ENCODE measurements around the gene SGSH.
A peak's percentile ranks its signal among the peaks of the same experiment; 100 is the strongest.

The SGSH gene

DNA sequence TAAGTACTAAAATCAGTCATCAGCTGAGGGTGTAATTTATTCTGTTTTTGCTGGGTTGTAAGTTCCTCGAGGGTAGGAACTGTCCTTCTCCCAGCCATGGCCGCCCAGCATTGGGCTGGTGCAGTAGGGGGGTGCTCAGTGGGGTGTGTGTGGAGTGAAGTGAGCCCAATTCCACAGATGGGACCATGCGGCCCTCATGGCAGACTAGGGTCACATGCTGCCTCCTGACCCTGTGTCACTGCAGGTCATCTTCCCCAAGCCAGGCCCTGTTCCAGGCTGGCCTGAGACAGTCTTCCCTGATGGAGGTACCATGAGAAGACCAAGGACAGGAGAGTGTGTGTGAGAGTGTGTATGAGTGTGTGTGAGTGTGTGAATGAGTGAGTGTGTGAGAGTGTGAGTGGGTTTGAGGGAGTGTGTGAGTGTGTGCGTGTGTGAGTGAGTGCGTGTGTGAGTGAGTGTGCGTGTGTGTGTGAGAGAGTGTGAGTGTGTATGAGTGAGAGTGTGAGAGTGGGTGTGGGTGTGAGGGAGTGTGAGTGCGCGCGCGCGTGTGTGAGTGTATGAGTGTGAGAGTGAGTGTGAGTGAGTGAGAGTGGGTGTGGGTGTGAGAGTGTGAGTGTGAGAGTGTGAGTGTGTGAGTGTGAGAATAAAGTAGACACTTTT lies 3.8 kb upstream of the SGSH start:
- no peak for DNase-seq

DNA sequence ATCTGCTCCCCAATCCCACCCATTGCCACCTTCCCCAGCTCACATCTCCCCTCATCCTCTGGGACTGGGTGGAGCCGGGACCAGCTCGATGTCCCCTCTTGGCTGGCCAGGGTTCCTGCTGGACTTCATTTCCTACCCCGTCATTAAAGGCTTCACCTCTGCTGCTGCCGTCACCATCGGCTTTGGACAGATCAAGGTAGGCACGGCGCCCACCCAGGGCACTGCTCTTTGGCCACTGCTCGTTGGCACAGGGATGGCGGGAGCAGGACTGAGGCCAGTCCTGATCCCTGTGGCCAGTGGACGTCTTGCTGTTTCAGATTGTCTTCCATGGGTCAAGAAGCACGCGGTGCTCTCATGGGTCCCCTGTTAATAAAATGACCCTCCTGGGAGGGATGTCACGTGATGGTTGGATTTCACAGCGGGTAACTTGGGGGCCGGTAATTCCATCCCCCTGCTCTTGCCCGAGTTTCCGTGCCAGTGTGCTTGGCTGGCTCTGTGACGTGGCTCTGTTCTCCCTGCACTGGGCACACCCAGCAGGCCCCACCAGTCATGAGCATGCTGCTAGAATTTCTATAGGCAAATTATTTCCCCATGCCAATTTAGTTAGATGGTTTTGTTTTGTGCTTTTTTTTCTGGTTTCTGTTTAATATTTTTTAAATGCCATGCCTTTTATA lies 3.1 kb upstream of the SGSH start:
- DNase-seq, result no peak

GRCh38 chr17:80222376-80223141 lies 2.4 kb upstream of the SGSH start:
- DNase-seq, result no peak

- DNase-seq, result no peak
These were observed 1.4 kb upstream of the SGSH start for GRCh38 chr17:80221351-80222105.

- DNase-seq, result peak; percentile 57
These were observed 643 bp upstream of the SGSH start for GRCh38 chr17:80220736-80221215.

DNA sequence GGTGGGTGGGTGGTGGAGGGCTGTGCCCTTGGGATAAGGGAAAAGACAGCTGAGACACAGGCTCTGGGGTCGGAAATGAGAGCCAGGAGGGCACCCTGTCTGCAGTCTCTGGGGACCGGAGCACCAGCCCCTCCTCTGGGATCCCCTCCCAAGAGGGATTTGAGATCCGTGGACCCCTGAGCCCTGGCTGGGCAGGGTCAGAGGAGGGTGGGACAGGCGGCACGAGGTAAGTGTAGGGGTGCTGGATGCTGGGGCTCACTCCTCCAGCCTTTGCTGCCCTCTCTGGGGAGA lies 425 bp downstream of the SGSH start:
- DNase-seq, result no peak

DNA sequence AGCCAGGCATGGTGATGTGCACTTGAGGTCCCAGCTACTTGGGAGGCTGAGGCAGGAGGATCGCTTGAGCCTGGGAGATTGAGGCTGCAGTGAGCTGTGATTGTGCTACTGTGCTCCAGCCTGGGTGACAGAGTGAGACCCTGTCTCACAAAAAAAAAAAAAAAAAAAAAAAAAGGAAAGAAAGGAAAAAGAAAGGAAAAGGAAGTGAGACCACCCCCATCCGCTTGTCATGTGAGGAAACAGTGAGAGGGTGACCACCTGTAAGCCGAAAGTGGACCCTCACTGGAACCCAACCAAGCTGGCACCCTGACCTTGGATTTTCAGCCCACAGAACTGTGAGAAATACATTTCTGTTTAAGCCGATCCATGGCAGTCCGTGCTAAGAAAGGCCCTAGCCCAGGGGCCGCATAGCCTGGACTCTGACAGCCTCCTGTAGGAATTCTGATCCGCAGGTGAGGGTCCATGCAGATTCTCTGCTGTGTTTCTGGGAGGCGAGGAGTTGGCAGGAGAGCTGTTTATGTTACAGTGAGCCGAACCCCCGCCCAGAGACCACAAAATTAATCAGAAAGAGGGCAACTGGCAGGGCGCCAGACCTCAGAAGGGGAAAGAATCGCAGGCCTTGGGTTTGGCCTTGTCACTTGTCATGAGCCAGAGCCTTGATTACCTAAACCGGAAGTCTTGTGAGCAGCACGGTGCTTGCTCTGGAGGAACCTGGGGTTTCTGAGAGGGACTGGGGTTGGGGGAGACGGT lies 945 bp downstream of the SGSH start:
- no peak for DNase-seq

DNA sequence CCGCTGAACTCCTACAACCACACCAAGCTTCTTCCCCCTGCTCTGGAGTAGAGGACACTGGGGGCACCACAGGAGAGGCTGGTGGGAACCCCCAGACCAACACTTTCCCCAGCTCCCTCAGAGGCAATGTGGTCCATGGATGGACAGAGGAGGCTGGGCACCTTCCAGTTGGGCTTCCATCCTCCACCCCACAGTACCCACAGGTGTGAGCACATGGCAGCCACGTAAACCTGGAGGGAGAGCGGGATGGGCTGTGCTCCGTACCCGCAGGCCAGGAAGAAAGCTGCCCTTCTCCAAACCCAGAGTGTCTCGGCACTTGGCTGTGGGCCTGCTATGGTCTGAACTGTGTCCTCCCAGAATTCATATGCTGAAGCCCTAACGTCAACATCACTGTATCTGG lies 1.7 kb downstream of the SGSH start:
- DNase-seq, result no peak

DNA sequence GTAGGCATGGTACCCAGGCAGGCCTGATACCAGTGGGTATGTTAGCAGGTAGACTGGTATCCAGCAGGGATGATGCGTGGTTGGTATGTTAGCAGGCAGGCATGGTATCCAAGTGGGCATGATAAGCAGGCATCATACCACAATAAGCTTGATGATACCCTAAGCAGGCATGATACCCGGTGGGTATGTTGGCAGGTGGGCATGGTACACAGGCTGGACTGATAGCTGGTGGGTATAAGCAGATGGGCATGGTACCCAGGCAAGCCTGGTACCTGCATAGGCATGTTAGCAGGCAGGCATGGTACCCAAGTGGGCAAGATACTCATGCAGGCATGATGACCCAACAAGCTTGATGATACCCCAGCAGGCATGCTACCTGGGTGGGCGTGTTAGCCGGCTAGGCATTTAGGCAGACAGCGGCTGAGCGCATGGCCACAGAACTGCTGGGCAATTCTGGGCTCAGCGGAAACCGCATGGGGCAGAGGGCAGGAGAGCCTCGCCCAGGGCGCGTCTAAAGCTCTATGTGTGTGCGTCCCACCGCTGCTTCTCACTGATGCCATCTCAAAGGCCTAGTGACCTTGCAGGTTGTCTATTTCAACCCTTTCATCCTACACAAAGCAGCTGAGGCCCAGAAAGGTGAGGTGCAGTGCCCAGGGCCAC lies 2.3 kb downstream of the SGSH start:
- no peak for DNase-seq

- DNase-seq, result no peak
These were observed 3.4 kb downstream of the SGSH start for GRCh38 chr17:80216473-80217456.

DNA sequence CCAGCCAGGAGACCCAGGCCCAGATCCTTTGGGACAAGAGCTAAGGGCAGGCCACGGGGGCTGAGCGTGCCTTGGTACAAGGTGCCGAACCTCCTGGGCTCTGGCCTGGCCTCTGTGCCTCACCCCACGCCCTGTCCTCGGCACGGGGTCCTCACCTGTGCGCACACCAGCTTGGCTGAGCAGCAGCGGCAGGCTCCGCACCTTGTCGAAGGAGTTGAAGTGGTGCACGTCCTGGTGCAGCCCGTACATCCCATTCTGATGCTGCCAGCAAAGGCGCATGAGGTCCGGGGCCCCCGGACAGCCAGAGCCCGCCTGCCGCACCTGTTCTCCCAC lies 5.3 kb downstream of the SGSH start:
- no peak for DNase-seq

- no peak for DNase-seq
These were observed 5.9 kb downstream of the SGSH start for GRCh38 chr17:80214012-80214877.

GRCh38 chr17:80213643-80213975 lies 6.5 kb downstream of the SGSH start:
- DNase-seq, result no peak

DNA sequence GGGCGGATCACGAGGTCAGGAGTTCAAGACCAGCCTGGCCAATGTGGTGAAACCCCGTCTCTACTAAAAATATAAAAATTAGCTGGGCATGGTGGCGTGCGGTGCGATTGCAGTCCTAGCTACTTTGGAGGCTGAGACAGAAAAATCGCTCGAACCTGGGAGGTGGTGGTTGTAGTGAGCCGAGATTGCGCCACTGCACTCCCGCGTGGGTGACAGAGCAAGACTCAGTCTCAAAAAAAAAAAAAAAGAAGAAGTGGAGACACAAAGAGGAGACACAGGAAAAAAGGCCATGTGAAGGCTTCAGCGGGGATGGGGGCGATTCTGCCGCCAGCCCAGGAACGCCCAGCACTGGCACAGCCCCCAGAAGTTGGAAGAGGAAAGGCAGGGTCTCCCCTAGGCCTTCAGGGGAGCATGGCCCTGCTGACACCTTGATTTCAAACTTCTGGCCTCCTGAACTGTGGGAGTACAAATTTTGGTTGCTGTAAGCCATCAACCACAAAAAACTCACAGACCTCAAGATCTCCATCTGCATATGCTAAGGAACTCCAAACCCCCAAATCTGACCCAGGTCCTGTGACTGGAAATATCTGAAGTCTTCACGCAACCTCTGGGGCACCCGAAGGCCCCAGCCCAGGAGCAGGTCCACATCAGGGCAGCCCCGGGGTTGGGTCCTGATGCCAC lies 7.0 kb downstream of the SGSH start:
- DNase-seq, result no peak

DNA sequence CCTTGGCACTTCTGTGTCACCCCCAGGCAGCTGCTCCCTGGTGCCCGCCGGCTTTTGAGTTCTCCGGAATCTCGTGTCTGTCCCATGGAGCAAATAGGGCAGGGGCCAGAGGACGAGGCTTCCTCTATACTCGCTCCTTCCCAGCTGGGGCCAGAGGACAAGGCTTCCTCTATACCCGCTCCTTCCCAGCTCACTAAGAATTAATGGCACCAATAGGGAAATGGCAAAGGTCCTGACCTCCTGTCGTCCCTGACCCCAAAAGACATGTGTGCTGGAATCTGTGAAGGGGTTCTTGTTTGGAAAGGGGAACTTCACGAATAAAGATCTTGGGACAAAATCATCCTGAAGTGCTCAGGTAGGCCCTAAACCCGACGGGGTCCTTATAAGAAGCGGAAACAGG lies 7.6 kb downstream of the SGSH start:
- no peak for DNase-seq

DNA sequence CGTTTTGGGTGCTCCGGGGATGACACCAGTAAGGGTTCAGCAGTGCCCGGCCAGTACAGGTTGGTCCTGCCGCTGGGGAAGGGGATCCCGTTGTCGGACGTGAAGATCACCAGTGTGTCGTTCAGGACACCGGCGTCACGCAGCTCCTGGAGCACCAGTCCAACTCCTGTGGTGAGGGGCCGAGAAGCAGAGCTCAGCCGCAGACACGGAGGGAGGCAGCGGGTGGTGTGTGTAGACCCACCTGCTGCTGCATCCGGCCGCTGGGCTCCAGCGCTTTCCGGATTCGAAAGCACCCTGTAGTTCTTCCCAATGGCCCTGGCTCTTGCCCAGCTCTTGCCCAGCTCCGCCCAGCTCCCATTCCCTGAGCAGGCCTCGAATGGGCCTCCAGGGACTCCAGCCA lies 8.0 kb downstream of the SGSH start:
- DNase-seq, result no peak

DNA sequence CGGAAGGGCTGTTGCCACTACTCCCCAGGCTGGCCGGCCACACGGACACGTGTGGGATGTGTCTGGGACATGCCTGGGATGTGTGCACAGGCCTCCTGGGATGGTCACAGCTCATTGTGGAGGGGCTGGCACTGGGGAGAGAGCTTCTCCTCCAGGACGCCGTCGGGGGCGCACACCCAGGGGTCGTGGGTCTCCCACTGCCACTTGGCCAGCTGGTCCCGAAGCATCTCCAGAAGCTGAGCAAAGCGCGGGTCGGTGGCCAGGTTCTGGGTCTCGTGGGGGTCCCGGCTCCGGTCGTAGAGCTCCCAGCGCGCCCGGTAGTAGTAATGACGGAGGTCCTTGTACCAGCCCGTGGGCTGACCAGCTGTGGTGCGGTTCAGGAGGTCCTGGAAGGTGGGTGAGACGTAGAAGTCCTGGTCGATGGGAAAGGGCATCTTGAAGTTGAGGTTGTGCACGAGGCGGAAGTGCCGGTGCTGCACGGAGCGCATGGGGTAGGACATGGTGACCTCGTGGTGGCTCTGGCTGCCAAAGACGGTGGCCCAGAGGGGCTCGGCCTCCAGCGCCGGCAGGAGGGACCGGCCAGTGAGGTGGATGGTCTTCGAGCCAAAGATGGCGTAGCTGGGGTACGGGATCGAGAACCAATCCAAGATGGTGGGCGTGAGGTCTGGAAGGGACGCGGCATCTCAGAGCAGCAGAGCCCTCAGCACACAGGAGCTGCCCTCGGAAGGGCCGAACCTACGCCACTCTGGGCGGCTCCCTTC lies 9.6 kb downstream of the SGSH start:
- DNase-seq, result no peak

GRCh38 chr17:80209765-80210164 lies 10.4 kb downstream of the SGSH start:
- no peak for DNase-seq

DNA sequence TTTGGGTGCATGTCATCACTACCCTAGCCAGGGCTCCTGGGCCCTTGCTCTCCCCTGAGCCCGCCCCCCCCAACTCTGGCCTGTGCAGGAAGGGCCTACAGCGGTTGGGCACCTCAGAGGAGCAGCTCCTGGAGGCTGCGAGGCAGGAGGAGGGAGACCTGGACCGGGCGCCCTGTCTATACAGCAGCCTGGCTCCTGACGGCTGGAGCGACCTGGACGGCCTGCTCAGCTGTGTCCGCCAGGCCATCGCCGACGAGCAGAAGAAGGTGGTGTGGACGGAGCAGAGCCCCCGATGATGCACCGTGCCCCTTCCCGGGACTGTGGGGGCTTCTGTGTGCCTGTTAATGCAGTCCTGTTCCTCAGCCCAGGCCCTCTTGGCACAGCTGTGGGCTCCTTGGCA lies 12.1 kb downstream of the SGSH start:
- no peak for DNase-seq
